Stimulated activated CD8-positive, alpha-beta memory T cell treated with anti-CD3 and anti-CD28 coated beads, Interleukin-2, amount 100 ng/mL, for 1 hour (primary cell): ENCODE measurements around the gene BMP5.

Source experiments
- DNase-seq, 2 donors: peaks; one replicate each; pipeline ENCODE4 v3.0.0-alpha.2; 2020; ENCODE audit warnings: low read depth in 2 of 2

BMP5 gene

GRCh38 chr6:55872866-55873265, 2.5 kb downstream of the BMP5 start:
- DNase-seq, result no peak

- DNase-seq, result no peak
Observed at GRCh38 chr6:55870181-55870813, 5.1 kb downstream of the BMP5 start.

GRCh38 chr6:55869674-55870073, 5.7 kb downstream of the BMP5 start:
- no peak for DNase-seq

- DNase-seq, result no peak
Observed at GRCh38 chr6:55868771-55869479, 6.5 kb downstream of the BMP5 start.

- no peak for DNase-seq
Observed at GRCh38 chr6:55868176-55868575, 7.2 kb downstream of the BMP5 start.

- DNase-seq, result no peak
Observed at GRCh38 chr6:55866128-55866527, 9.3 kb downstream of the BMP5 start.

- DNase-seq, result no peak
Observed at GRCh38 chr6:55853008-55854001, 22.1 kb downstream of the BMP5 start.

GRCh38 chr6:55841341-55841740, 34.0 kb downstream of the BMP5 start:
- DNase-seq, result no peak

GRCh38 chr6:55839080-55839479, 36.3 kb downstream of the BMP5 start:
- no peak for DNase-seq

GRCh38 chr6:55836945-55837344, 38.4 kb downstream of the BMP5 start:
- no peak for DNase-seq

- no peak for DNase-seq
Observed at GRCh38 chr6:55836481-55836880, 38.9 kb downstream of the BMP5 start.

- DNase-seq, result no peak
Observed at GRCh38 chr6:55835220-55835619, 40.2 kb downstream of the BMP5 start.

- DNase-seq, result no peak
Observed at GRCh38 chr6:55833284-55833683, 42.1 kb downstream of the BMP5 start.

GRCh38 chr6:55827818-55828522, 47.4 kb downstream of the BMP5 start:
- DNase-seq, result no peak

- no peak for DNase-seq
Observed at GRCh38 chr6:55826941-55827340, 48.4 kb downstream of the BMP5 start.

GRCh38 chr6:55825402-55826051, 49.9 kb downstream of the BMP5 start:
- no peak for DNase-seq

- DNase-seq, result no peak
Observed at GRCh38 chr6:55822815-55823214, 52.6 kb downstream of the BMP5 start.

GRCh38 chr6:55822005-55822404, 53.4 kb downstream of the BMP5 start:
- no peak for DNase-seq

GRCh38 chr6:55820696-55821095, 54.7 kb downstream of the BMP5 start:
- no peak for DNase-seq

- DNase-seq, result no peak
Observed at GRCh38 chr6:55819811-55820210, 55.6 kb downstream of the BMP5 start.

- no peak for DNase-seq
Observed at GRCh38 chr6:55818482-55818881, 56.9 kb downstream of the BMP5 start.
